K562 (cell line): Measurements from ENCODE around the gene ZNF569. TPM values are rescaled to one million over a fixed set of nuclear protein-coding genes. Genes with fewer than 3 reads are reported as not detected.

ENCODE experiments used
- ARID3B ChIP-seq: fragments of 250-450 bp; sonication (Bioruptor Pico); IDR thresholded peaks from 2 replicates; pipeline ENCODE4 v1.4.0; 2020; ENCODE audit warnings: borderline replicate concordance
- ARID4B ChIP-seq: sonication (generic); formaldehyde crosslinking; IDR thresholded peaks from 2 replicates; pipeline ENCODE4 v1.8.0; 2022; ENCODE audit warnings: mild to moderate bottlenecking, missing genetic modification reagents
- CREM ChIP-seq: IDR thresholded peaks from 2 replicates; pipeline ENCODE4 v1.6.1; 2014; ENCODE audit warnings: antibody characterized with exemption, low read depth
- POLR2B ChIP-seq: fragments of 450-650 bp; IDR thresholded peaks from 2 replicates; pipeline ENCODE4 v1.6.1; 2018; ENCODE audit warnings: low read depth; ENCODE audit not compliant: partially characterized antibody
- TBL1XR1 ChIP-seq, 2 experiments: IDR thresholded peaks; 2 replicates each; pipeline ENCODE4 v1.6.1; 2012; ENCODE audit warnings: improper control_type of control experiment in 2 of 2, low read length in 2 of 2, mild to moderate bottlenecking in 1 of 2
- ZNF717 ChIP-seq: fragments of 250-450 bp; sonication (Bioruptor Pico); IDR thresholded peaks from 2 replicates; pipeline ENCODE4 v1.5.0; 2021
- polyA plus RNA-seq, 8 experiments: library from polyadenylated mRNA; depleted of rRNA in 4 of 8; stranded (reverse) in 5 of 8; unstranded in 3 of 8; fragments of >200 nt; fragmentation: Nextera tagmentation in 2 of 8; fragmentation: Illumina TruSeq in 1 of 8; extraction: Ambion mirVana in 2 of 8; extraction: Trizol in 1 of 8; gene quantifications; 2 replicates each; pipeline versions ENCODE4 v1.2.1 to v1.2.3, GENCODE V29; 2011 to 2014; ENCODE audit warnings: inconsistent platforms in 1 of 8, missing spikeins in 1 of 8
- total RNA-seq, 7 experiments: library from RNA; depleted of rRNA in 6 of 7; stranded (reverse); fragments of >200 nt in 6 of 7; fragmentation: Illumina TruSeq in 2 of 7; extraction: Trizol in 2 of 7; gene quantifications; 2 replicates each; pipeline versions ENCODE4 v1.2.1 to v1.2.3, GENCODE V29; 2011 to 2021; ENCODE audit warnings: low replicate concordance in 1 of 7

The ZNF569 gene
- total and polyA plus RNA-seq, 9 of the 15 experiments (the other 6 are each of a cell fraction or from before 2014, with no cell fraction given), result 2.1 to 5.7 (median 4.5) TPM

GRCh38 chr19:37492213-37492612 lies 25.0 kb upstream of the ZNF569 start (continued):
- TF ChIP-seq TBL1XR1 (IDR thresholded peaks at IDR 0.05; ENCODE audit: low read length in 2 of 2) (no peak), CREM (no peak), POLR2B (no peak), ZNF717 (CRISPR knock-in tag) (no peak), ARID4B (CRISPR knock-in tag) (no peak), ARID3B (no peak)
